Stimulated activated memory B cell treated with anti-CD40 and anti-IgM and Interleukin-4, amounts not matched to agents 10 μg/mL and 1 μg/mL and 100 μg/mL, for 72 hours (primary cell): ENCODE results near the gene SKAP2.

ENCODE experiments used
- ATAC-seq: fragments of 150-1000 bp; cut with Tn5 transposase; 2 replicates; pipeline ENCODE4 v1.10.0; 2021
- H3K27ac Mint-ChIP-seq: one replicate; pipeline ENCODE4 v1.8.0; 2022; ENCODE audit warnings: mild to moderate bottlenecking, mixed read lengths
- H3K27me3 Mint-ChIP-seq: one replicate; pipeline ENCODE4 v1.8.0; 2022; ENCODE audit warnings: mixed read lengths
- H3K36me3 Mint-ChIP-seq: one replicate; pipeline ENCODE4 v1.8.0; 2022; ENCODE audit warnings: mixed read lengths
- H3K4me1 Mint-ChIP-seq: one replicate; pipeline ENCODE4 v1.8.0; 2022; ENCODE audit warnings: mixed read lengths
- H3K4me3 Mint-ChIP-seq: one replicate; pipeline ENCODE4 v1.8.0; 2022; ENCODE audit warnings: mild to moderate bottlenecking, moderate library complexity, mixed read lengths
- H3K9me3 Mint-ChIP-seq: one replicate; pipeline ENCODE4 v1.8.0; 2022; ENCODE audit warnings: mixed read lengths

SKAP2 gene

GRCh38 chr7:26658389-26659084, 205.9 kb downstream of the SKAP2 start:
- Mint-ChIP-seq H3K9me3 (no peaks in the 10 kb centered on the region), H3K27me3 (no peaks in the 10 kb centered on the region), H3K4me3 (no peak overlapping the region), H3K4me1 (no peaks in the 10 kb centered on the region), H3K36me3 (no peaks in the 10 kb centered on the region), H3K27ac (no peak overlapping the region)
- ATAC-seq, result no peak

- no peaks in the 10 kb centered on the region for H3K4me1 Mint-ChIP-seq
- no peaks in the 10 kb centered on the region for H3K27me3 Mint-ChIP-seq
- no peaks in the 10 kb centered on the region for H3K9me3 Mint-ChIP-seq
- H3K4me3 Mint-ChIP-seq, result no peak overlapping the region
- H3K36me3 Mint-ChIP-seq, result no peaks in the 10 kb centered on the region
- no peak for ATAC-seq
- H3K27ac Mint-ChIP-seq, result no peak overlapping the region
Measured at GRCh38 chr7:26657686-26658388, 206.6 kb downstream of the SKAP2 start.

GRCh38 chr7:26657206-26657641, 207.2 kb downstream of the SKAP2 start:
- Mint-ChIP-seq H3K4me3 (no peak overlapping the region), H3K36me3 (no peaks in the 10 kb centered on the region), H3K4me1 (no peaks in the 10 kb centered on the region), H3K27ac (no peak overlapping the region), H3K9me3 (no peaks in the 10 kb centered on the region), H3K27me3 (no peaks in the 10 kb centered on the region)
- ATAC-seq, result no peak

GRCh38 chr7:26656735-26657134, 207.7 kb downstream of the SKAP2 start:
- Mint-ChIP-seq H3K4me3 (no peak overlapping the region), H3K4me1 (no peaks in the 10 kb centered on the region), H3K27me3 (no peaks in the 10 kb centered on the region), H3K9me3 (no peaks in the 10 kb centered on the region), H3K36me3 (peaks cover 4% of the 10 kb centered on the region), H3K27ac (no peak overlapping the region)
- ATAC-seq, result no peak

GRCh38 chr7:26655781-26656180, 208.6 kb downstream of the SKAP2 start:
- Mint-ChIP-seq H3K4me3 (no peak overlapping the region), H3K27me3 (no peaks in the 10 kb centered on the region), H3K36me3 (peaks cover 6% of the 10 kb centered on the region), H3K4me1 (no peaks in the 10 kb centered on the region), H3K27ac (no peak overlapping the region), H3K9me3 (no peaks in the 10 kb centered on the region)
- ATAC-seq, result no peak

- no peaks in the 10 kb centered on the region for H3K27me3 Mint-ChIP-seq
- no peak for ATAC-seq
- H3K4me3 Mint-ChIP-seq, result no peak overlapping the region
- no peaks in the 10 kb centered on the region for H3K4me1 Mint-ChIP-seq
- H3K9me3 Mint-ChIP-seq, result no peaks in the 10 kb centered on the region
- peaks cover 12% of the 10 kb centered on the region for H3K36me3 Mint-ChIP-seq
- no peak overlapping the region for H3K27ac Mint-ChIP-seq
Measured at GRCh38 chr7:26653430-26654399, 210.7 kb downstream of the SKAP2 start.

GRCh38 chr7:26652401-26653100, 211.8 kb downstream of the SKAP2 start:
- no peak for ATAC-seq
- no peaks in the 10 kb centered on the region for H3K9me3 Mint-ChIP-seq
- H3K4me3 Mint-ChIP-seq, result no peak overlapping the region
- H3K4me1 Mint-ChIP-seq, result no peaks in the 10 kb centered on the region
- H3K36me3 Mint-ChIP-seq, result peaks cover 12% of the 10 kb centered on the region
- no peak overlapping the region for H3K27ac Mint-ChIP-seq
- H3K27me3 Mint-ChIP-seq, result no peaks in the 10 kb centered on the region

- H3K9me3 Mint-ChIP-seq, result no peaks in the 10 kb centered on the region
- H3K4me1 Mint-ChIP-seq, result no peaks in the 10 kb centered on the region
- H3K4me3 Mint-ChIP-seq, result no peak overlapping the region
- no peak for ATAC-seq
- H3K36me3 Mint-ChIP-seq, result peaks cover 12% of the 10 kb centered on the region
- no peaks in the 10 kb centered on the region for H3K27me3 Mint-ChIP-seq
- H3K27ac Mint-ChIP-seq, result no peak overlapping the region
Measured at GRCh38 chr7:26650103-26650502, 214.3 kb downstream of the SKAP2 start.

- ATAC-seq, result no peak
- Mint-ChIP-seq H3K27me3 (no peaks in the 10 kb centered on the region), H3K4me3 (no peak overlapping the region), H3K27ac (no peak overlapping the region), H3K4me1 (no peaks in the 10 kb centered on the region), H3K9me3 (no peaks in the 10 kb centered on the region), H3K36me3 (peaks cover 12% of the 10 kb centered on the region)
Measured at GRCh38 chr7:26649388-26649787, 215.0 kb downstream of the SKAP2 start.

- H3K9me3 Mint-ChIP-seq, result no peaks in the 10 kb centered on the region
- no peaks in the 10 kb centered on the region for H3K4me1 Mint-ChIP-seq
- no peak overlapping the region for H3K4me3 Mint-ChIP-seq
- H3K36me3 Mint-ChIP-seq, result peaks cover 12% of the 10 kb centered on the region
- H3K27ac Mint-ChIP-seq, result no peak overlapping the region
- ATAC-seq, result no peak
- H3K27me3 Mint-ChIP-seq, result no peaks in the 10 kb centered on the region
Measured at GRCh38 chr7:26648554-26648953, 215.8 kb downstream of the SKAP2 start.

GRCh38 chr7:26646336-26647048, 217.9 kb downstream of the SKAP2 start:
- H3K36me3 Mint-ChIP-seq, result peaks cover 6% of the 10 kb centered on the region
- no peaks in the 10 kb centered on the region for H3K27me3 Mint-ChIP-seq
- H3K4me1 Mint-ChIP-seq, result no peaks in the 10 kb centered on the region
- no peak for ATAC-seq
- no peak overlapping the region for H3K27ac Mint-ChIP-seq
- no peak overlapping the region for H3K4me3 Mint-ChIP-seq
- H3K9me3 Mint-ChIP-seq, result no peaks in the 10 kb centered on the region

GRCh38 chr7:26645121-26645520, 219.3 kb downstream of the SKAP2 start:
- H3K9me3 Mint-ChIP-seq, result no peaks in the 10 kb centered on the region
- H3K27me3 Mint-ChIP-seq, result no peaks in the 10 kb centered on the region
- H3K36me3 Mint-ChIP-seq, result peaks cover 4% of the 10 kb centered on the region
- ATAC-seq, result no peak
- H3K4me1 Mint-ChIP-seq, result no peaks in the 10 kb centered on the region
- no peak overlapping the region for H3K4me3 Mint-ChIP-seq
- no peak overlapping the region for H3K27ac Mint-ChIP-seq

- Mint-ChIP-seq H3K9me3 (no peaks in the 10 kb centered on the region), H3K4me1 (no peaks in the 10 kb centered on the region), H3K4me3 (no peak overlapping the region), H3K27me3 (no peaks in the 10 kb centered on the region), H3K27ac (no peak overlapping the region), H3K36me3 (no peaks in the 10 kb centered on the region)
- no peak for ATAC-seq
Measured at GRCh38 chr7:26642416-26642815, 222.0 kb downstream of the SKAP2 start.

GRCh38 chr7:26639695-26640094, 224.7 kb downstream of the SKAP2 start:
- Mint-ChIP-seq H3K4me1 (no peaks in the 10 kb centered on the region), H3K36me3 (no peaks in the 10 kb centered on the region), H3K4me3 (no peak overlapping the region), H3K9me3 (no peaks in the 10 kb centered on the region), H3K27ac (no peak overlapping the region), H3K27me3 (no peaks in the 10 kb centered on the region)
- no peak for ATAC-seq
